ENCODE results near the gene KCNJ8. TPM values are rescaled to one million over a fixed set of nuclear protein-coding genes. Genes with fewer than 3 reads are reported as not detected.

The KCNJ8 gene
- total RNA-seq, 2 donors from 2014 or later: not detected

Other genes with a start within 250 kb of the KCNJ8 start
- 1 to 10 TPM; 1.3 to 1.5 TPM for gene SPX, start 248.4 kb downstream of the KCNJ8 start, total RNA-seq
- gene GYS2, start 169.9 kb downstream of the KCNJ8 start, total RNA-seq: not detected
- 1,000 to 10,000 TPM; 1,054 to 1,593 TPM for gene LDHB, start 116.9 kb downstream of the KCNJ8 start, total RNA-seq
- gene ABCC9, start 166.7 kb upstream of the KCNJ8 start, total RNA-seq: under 1 TPM in 1 of 2 donors, not detected in 1; 0.04 TPM